Ascending aorta (tissue), 2 donors: ENCODE data around the gene TMEM154. TPM values are rescaled to one million over a fixed set of nuclear protein-coding genes. Genes with fewer than 3 reads are reported as not detected.

Experiments
- DNase-seq, 2 donors: peaks; one replicate each; pipeline ENCODE4 v3.0.0-alpha.2; 2019; ENCODE audit warnings: low spot score in 2 of 2
- H3K27ac ChIP-seq, 2 donors: fragments of 200-600 bp; sonication (generic); one replicate each; pipeline ENCODE4 v1.5.1; 2016 to 2017; ENCODE audit warnings: mild to moderate bottlenecking in 1 of 2
- H3K27me3 ChIP-seq: fragments of 200-600 bp; sonication (generic); one replicate; pipeline ENCODE4 v1.5.1; 2017
- H3K36me3 ChIP-seq, 2 donors: fragments of 200-600 bp; sonication (generic); one replicate each; pipeline ENCODE4 v1.5.1; 2016
- H3K4me1 ChIP-seq, 2 donors: fragments of 200-600 bp; sonication (generic); one replicate each; pipeline ENCODE4 v1.5.1; 2016 to 2017; ENCODE audit warnings: mild to moderate bottlenecking in 1 of 2
- H3K4me3 ChIP-seq, 2 donors: fragments of 200-600 bp; sonication (generic); one replicate each; pipeline ENCODE4 v1.5.1; 2016 to 2017; ENCODE audit warnings: mild to moderate bottlenecking in 1 of 2
- H3K9me3 ChIP-seq, 2 donors: fragments of 200-600 bp; sonication (generic); one replicate each; pipeline ENCODE4 v1.5.1; 2016
- intact Hi-C: fragments of 100-400 bp; cut with DNase I; formaldehyde crosslinking; loops from one replicate; pipeline ENCODE4 v1.15.1; 2023
- total RNA-seq: library from RNA; depleted of rRNA; stranded (reverse); fragments of >200 nt; gene quantifications from one replicate; pipeline ENCODE4 v1.1.0, GENCODE V29; 2016
- TF ChIP-seq, protein P1 (sequence below), 3 experiments: fragments of 200-600 bp in 2 of 3; fragments of 450-650 bp in 1 of 3; sonication (generic) in 2 of 3; IDR thresholded peaks; one replicate each; pipeline ENCODE4 v1.5.1; 2016 to 2019; ENCODE audit warnings: antibody characterized with exemption in 3 of 3, mild to moderate bottlenecking in 1 of 3, moderate library complexity in 1 of 3

TMEM154 gene, protein sequence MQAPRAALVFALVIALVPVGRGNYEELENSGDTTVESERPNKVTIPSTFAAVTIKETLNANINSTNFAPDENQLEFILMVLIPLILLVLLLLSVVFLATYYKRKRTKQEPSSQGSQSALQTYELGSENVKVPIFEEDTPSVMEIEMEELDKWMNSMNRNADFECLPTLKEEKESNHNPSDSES
- 1.4 TPM for total RNA-seq

DNA sequence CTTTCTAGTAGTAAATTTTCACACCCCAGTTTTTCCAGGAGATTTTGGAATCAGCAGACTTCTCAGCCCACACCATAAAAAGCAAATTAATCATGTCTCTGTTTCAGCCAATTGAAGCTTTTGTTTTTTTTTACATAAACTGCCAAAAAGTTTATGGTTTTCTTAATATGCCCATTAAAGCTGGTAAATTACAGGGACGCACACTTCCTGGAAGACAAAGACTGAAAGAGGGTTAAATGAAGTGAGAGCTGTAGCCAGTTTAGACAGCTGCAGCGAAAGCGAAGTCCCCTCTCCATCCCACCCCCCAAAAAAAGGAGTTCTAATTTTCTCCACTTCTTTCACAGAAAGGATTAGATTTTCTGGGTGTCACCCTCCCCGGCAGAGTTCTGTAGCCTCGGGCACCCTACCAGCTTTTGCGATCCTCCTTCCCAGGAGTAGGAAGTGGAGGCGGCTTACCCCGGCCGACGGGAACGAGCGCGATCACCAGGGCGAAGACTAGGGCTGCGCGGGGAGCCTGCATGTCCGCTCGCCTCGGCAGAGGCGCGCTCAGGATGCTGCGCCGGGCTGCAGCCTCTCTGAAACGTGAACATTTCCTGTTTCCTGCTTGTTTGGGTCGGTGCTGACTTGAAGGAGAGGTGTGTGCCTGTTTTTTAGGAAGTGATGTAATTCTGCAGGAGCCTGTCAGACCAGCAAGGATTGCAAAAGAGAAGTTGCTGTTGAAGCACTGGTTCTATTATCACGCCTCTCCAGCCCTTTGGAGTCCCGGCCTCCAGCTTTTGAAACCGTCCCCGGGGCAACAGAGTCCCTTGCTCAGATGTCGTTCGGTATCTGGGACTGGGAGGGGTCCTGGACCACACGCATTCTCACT lies at the start of gene TMEM154:
Gene TMEM154, minus strand, starts transcription at position 584 of the 868 bp plus-strand sequence. Its CDS starts 64 bp downstream, at position 520.
- peak within 1 kb of the TSS; percentile 43 to 64 for H3K4me3 ChIP-seq
- H3K36me3 ChIP-seq, result no peaks in the 10 kb centered on the region
- TF ChIP-seq, protein P1, sequence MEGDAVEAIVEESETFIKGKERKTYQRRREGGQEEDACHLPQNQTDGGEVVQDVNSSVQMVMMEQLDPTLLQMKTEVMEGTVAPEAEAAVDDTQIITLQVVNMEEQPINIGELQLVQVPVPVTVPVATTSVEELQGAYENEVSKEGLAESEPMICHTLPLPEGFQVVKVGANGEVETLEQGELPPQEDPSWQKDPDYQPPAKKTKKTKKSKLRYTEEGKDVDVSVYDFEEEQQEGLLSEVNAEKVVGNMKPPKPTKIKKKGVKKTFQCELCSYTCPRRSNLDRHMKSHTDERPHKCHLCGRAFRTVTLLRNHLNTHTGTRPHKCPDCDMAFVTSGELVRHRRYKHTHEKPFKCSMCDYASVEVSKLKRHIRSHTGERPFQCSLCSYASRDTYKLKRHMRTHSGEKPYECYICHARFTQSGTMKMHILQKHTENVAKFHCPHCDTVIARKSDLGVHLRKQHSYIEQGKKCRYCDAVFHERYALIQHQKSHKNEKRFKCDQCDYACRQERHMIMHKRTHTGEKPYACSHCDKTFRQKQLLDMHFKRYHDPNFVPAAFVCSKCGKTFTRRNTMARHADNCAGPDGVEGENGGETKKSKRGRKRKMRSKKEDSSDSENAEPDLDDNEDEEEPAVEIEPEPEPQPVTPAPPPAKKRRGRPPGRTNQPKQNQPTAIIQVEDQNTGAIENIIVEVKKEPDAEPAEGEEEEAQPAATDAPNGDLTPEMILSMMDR (IDR thresholded peaks at IDR 0.05), result no peak
- peak in 1 of 2 donors; percentile 77 for DNase-seq
- no peaks in the 10 kb centered on the region for H3K4me1 ChIP-seq
- no peak within 1 kb of the TSS for H3K27ac ChIP-seq
- H3K9me3 ChIP-seq, result no peaks in the 10 kb centered on the region
- H3K27me3 ChIP-seq, result no peaks in the 10 kb centered on the region
- intact Hi-C loops, result no loop called here

DNA sequence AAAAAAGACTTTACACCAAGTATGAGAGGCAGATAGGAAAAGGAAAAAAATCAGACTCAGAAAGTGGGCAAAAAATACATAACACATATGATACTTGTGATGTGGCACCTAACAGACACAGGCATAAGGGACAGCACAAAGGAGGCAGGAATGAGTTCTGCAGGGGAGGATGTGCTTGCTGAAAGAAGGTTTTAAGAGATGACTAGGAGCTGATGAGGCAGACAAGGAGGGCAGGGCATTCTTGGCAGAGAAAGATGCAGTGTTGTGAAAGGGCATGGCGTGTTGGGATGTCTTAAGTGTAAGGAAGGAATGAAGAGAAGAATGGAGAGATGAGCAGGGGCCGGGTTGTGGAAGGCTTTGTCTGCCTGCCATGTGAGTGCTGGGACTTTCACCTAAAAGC lies 49.7 kb upstream of the TMEM154 start:
- no peak overlapping the region for H3K4me3 ChIP-seq
- no peak for DNase-seq
- intact Hi-C loops, result no loop called here
- H3K27me3 ChIP-seq, result no peaks in the 10 kb centered on the region
- TF ChIP-seq, protein P1 (IDR thresholded peaks at IDR 0.05), result no peak
- H3K27ac ChIP-seq, result no peak overlapping the region
- no peaks in the 10 kb centered on the region for H3K4me1 ChIP-seq
- H3K36me3 ChIP-seq, result no peaks in the 10 kb centered on the region
- H3K9me3 ChIP-seq, result no peaks in the 10 kb centered on the region

DNA sequence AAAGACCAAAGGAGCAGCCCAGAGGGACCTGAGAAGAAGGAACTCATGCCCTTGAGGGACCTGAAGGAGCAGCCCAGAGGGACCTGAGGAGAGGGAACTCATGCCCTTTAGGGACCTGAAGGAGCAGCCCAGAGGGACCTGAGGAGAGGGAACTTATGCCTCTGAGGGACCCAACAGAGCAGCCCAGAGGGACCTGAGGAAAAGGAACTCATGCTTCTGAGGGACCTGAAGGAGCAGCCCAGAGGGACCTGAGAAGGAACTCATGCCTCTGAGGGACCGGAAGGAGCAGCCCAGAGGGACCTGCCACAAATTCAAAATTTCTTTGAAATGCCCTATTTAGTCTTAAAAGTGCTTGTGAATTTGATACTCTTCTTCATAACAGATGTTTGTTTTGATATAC lies 48.5 kb upstream of the TMEM154 start:
- TF ChIP-seq, protein P1 (IDR thresholded peaks at IDR 0.05), result no peak
- H3K36me3 ChIP-seq, result no peaks in the 10 kb centered on the region
- no peaks in the 10 kb centered on the region for H3K9me3 ChIP-seq
- H3K4me1 ChIP-seq, result no peaks in the 10 kb centered on the region
- H3K27me3 ChIP-seq, result no peaks in the 10 kb centered on the region
- no peak overlapping the region for H3K4me3 ChIP-seq
- intact Hi-C loops, result no loop called here
- DNase-seq, result no peak
- H3K27ac ChIP-seq, result no peak overlapping the region

DNA sequence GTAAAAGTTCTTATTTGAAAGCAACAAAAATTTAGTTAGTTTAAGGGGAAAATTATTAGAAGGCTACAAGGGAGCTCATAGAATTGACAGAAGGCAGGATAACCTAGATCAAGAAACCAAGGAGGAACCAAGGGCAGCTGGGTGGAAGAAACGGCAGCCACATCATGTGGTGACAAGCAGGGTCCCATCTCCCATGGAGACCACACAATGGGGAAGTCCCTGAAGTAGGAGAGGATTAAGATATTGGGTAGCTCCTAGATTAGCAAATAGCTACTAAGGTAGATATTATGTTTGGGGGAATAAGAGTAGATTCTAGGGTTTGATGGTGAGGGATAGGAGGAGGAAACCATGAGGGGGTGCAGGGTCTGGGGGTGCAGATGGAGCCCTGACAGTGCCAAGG lies 48.0 kb upstream of the TMEM154 start:
- Histone ChIP-seq H3K27ac (no peak overlapping the region), H3K4me3 (no peak overlapping the region), H3K9me3 (no peaks in the 10 kb centered on the region), H3K4me1 (no peaks in the 10 kb centered on the region), H3K27me3 (no peaks in the 10 kb centered on the region), H3K36me3 (no peaks in the 10 kb centered on the region)
- no peak for DNase-seq
- intact Hi-C loops, result no loop called here
- TF ChIP-seq, protein P1 (IDR thresholded peaks at IDR 0.05), result no peak

DNA sequence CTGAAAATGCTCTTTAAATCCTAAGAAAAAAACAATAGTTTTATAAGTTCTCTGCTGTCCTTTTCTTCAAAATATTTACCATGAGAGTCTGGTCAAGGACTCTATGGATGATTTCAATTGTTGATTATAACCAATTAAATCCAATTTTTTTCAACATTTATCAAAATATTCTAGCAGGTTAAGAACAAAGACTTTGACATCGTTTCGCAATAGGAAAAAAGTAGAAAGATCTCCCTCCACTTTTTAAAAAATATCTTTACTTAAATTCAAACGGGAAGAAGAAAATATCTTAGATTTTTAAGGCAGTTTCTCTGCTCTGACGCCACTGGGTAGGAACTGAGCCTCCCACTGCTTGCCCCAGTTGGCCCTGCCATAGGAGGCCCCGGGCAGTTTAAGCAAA lies 44.7 kb upstream of the TMEM154 start:
- TF ChIP-seq, protein P1 (IDR thresholded peaks at IDR 0.05), result no peak
- Histone ChIP-seq H3K27me3 (no peaks in the 10 kb centered on the region), H3K4me3 (no peak overlapping the region), H3K27ac (no peak overlapping the region), H3K9me3 (no peaks in the 10 kb centered on the region), H3K4me1 (no peaks in the 10 kb centered on the region), H3K36me3 (no peaks in the 10 kb centered on the region)
- intact Hi-C loops, result no loop called here
- DNase-seq, result no peak
